Activated T-cell treated with anti-CD3 and anti-CD28 coated beads for 4 hours (primary cell): ENCODE results near the gene MYO5A.
"Not testable (repeated sequence)": the region's sequence is repeated elsewhere in the genome, so short reads cannot be mapped to it uniquely, and the experiment has no call there.

Experiments
- DNase-seq: peaks from one replicate; pipeline ENCODE4 v3.0.0-alpha.2; 2020

The MYO5A gene

DNA sequence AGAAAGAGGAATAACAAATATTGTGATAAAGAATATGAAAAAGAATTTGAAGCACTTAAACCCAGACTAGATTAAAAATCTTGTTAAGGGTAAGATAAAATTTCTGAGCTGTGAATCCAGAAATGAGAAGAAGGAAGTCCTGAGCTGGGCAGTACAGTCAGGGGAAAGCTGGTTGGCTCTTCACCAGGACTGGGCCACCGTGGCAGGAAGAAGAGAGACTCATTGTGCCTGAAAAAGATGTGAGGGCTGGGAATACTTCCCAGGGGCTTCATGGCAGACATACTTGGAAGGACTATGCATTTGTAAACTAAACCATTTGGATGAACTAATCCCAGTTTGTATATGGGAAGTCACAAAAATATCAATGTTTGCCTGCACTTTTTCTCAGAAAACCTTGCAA lies 204.6 kb downstream of the MYO5A start:
- DNase-seq = no peak

DNA sequence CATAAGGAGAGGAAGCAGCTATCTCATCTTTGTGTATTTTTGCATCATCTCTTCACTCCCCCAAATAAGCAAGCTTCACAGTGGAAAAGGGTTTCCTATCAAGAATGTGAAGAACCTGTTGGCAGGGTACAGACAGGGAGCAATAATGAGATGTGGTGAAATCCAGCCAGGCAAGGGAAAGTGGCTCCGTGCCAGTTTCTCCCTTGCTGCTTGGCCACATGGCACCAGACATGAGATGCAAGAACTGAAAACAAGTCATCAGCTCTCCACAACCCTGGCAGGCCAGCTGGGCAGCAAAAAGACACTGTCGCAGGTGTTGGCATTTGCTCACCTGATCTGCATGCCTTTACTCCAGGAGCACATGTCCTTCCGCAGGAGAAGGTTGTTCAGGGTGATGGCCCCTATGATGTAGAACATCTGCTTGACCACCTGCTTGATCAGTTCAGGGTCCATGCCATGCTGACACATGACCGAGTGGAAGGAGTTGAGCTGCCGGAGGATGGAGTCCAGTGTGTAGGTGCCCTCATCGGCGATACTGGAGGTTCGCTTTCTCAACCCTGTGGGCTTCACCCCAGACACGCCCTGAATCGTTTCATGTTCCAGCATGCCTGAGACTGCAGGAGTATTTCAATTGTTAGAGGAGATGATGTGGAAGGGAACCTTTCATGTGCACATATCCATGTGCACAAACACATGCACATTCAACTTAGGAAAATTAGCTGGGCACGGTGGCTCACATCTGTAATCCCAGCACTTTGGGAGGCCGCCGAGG lies 209.8 kb downstream of the MYO5A start:
- DNase-seq = no peak

DNA sequence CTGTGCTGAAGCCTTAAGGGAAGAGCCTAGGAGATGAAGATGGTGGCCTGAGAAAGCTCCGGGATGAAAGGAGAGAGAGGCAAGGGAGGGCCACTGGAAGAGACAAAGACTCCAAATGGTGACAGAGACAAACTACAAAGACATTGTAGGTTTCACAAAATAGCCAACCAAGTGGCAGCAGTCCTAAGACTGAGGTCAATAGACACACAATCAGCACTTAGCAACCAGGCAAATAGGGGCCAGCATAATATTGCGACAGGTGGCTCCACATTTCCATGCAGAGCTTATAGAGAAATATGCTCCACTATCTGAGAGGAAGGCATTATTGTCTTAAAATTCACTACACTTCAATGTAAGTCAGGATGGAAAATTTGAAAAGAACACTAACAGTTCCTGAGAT lies 211.0 kb downstream of the MYO5A start:
- DNase-seq = no peak

DNA sequence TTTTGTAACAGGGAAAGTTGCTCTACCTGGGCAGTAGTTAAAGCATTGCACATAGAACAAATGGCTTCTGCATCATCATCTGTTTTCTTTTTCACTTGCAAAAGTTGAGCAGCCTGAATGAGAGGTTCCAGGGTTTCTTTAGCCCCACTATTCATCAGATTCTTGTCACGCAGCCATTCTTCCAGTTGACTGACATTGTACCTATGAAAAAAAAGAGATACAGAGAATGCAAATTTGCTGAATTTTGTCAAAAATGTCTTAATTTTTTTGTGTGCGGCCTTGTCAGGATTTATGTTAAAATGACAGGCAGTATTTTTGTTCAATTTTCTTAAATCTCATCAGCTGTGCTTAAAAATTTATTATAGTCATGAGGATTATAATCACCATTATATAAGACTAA lies 211.7 kb downstream of the MYO5A start:
- DNase-seq = no peak

DNA sequence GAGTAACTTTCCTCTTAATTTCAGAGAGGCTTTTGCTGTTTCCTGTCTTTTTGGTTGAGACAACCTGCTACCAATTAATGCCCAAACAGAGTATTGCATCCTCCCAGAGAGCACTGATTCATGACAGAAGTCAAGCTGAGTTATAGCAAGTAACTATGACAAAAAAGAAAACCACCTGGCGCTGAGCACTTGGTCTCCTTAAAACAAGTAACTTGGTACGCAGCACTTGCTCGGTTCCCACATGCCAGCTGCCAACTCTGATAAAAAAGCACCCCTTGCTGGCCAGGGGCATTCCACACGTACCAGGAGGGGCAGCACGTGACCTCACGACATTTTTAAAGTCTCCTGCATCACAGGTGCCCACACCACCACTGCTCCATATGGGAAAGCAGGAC lies 219.5 kb downstream of the MYO5A start:
- no peak for DNase-seq

DNA sequence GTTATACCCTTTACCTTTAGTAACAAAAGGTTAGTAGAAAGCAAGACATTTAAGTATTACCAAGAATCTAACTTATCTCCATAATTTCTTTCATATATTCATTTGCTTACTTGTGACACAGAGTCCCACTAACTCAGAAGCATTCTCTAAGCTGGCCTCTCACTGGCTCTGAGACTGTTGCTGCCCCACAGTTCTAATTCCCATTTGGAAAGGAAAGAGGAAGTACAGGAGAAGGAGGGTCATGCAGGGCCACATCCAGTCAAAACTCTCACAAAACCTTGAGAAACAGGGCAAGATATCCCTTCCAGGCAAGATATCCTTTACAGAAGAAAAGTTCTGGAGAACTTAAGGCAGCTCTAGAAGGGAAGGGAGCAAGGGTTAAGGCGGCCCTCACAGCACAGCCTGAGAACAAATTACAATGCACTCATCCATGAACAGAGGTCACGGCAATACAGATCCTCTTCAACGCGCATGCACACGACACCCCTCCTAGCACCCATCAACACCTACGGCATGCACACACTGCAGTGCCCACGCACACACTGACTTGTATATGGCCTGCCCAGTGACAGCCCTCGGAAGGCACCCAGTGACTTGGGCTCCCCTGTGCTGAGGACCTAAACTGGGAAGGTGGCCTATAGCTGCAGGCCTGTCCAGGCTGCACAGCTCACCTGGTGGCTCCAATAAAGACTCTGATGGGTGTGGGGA lies 220.1 kb downstream of the MYO5A start:
- no peak for DNase-seq

DNA sequence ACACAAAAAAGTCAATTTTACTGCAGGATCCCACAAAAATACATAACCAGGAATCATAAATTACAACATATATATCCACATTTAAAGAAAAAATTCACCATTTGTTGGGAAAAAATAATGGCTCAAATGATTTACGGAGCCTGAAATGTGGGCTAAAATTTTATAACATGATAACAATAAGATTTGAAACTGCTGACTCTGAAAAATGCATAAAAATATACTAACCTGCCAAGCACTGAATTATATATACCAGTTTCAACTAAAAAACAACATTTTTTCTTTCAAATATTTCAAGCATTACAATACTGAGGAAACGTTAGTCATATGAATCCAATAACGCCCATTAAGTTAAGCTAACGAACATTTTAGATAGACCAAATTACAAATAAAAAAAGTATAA lies 220.8 kb downstream of the MYO5A start:
- no peak for DNase-seq

DNA sequence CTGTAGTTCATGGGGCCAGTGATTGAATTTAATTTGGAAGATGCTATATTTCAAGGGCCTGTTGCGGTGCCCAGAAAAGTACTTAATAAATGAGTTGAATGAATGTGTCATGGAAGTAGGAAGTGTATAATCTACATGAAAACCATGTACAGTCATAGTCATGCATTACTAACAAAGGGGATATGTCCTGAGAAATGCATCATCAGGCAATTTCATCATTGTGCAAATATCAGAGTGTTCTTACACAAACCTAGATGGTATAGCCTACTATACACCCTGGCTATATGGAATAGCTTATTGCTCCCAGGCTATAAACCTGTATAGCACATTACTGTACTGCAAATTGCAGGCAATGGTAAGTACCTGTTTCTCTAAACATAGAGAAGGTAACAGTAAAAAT lies 222.4 kb downstream of the MYO5A start:
- DNase-seq = no peak

DNA sequence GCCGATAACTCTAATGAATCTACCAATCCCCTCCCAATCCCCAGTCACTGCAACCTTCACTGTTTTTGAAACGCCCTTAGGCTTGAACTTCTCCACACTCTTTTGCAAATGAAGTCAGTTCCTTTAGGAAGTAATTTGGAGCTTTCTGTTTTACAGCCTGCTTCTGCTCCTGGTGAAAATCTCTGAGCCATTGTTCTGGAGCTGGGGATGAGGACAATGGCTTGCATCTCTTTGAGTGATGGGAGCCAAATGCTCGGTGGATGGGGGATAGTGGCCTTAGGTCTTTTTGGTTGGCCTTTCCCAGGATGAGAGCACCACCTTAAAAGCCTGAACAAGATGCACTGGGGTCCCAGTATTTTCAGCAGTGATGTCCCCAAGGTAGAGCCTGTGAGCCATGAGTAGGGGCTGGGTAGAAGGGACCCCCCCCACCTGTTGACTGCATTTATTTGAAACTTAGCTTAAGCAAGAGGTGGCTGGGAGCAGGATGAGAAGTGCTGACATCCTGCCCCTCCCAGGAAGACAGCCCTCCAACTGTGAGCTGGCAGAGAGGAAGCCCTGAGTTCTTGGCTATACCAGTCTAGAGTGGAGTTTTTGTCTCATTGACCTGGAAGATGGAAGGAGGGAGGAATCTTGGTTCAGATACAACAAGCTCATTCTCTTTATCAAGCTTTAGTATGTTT lies 225.4 kb downstream of the MYO5A start:
- DNase-seq = no peak

DNA sequence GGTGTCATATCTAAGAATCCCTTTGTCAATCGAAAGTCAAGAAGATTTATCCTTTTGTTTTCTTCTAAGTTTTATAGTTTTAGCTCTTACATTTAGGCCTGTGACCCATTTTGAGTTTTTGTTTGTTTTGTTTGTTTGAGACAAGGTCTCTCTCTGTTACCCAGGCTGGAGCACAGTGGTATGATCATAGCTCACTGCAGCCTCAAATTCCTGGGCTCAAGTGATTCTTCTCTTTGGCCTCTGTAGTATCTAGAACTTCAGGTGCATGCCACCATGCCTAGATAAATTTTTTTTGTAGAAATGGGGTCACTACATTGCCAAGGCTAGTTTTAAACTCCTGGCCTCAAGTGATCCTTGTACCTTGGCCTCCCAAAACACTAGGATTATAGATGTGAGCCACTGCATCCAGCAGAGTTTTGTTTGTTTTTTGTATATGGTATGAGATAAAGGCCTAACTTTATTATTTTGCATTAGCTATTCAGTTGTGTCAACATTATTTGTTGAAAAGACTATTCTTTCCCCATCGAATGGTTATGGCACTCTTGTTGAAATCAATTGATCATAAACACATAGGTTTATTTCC lies 227.3 kb downstream of the MYO5A start:
- DNase-seq = no peak

DNA sequence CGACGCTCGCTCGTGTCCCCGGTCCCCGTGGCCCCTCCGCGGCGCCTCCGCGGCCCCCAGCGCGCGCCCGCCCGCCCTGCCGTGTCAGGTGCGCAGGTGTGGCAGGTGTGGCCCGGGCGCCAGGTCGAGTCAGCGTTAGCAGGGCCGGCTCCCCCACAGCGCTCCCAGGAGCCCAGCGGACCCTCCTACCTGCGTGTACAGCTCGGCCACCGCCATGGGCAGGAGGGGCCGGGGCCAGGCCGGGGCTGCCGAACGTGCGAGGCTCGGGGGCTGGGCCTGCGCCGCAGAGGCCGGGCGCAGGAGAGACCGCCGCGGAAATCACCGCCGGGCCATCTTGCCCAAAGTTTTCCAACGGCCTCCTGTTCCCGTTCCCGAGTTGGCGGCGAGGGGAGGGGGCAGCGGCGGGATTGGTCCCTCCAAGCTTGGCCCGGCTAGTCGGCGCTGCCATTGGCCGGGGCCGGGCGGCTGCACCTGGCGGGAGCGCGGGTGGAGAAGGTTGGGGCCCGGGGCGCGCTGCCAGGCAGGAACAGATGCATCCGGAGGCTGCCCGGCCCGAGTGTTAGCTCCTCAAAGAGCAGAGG lies 233.2 kb downstream of the MYO5A start, which contains the start of gene MYO5C:
Gene MYO5C (minus strand): TSS at position 384 of the 581 bp plus-strand sequence. CDS start 168 bp downstream, at position 216.
- DNase-seq = no peak

DNA sequence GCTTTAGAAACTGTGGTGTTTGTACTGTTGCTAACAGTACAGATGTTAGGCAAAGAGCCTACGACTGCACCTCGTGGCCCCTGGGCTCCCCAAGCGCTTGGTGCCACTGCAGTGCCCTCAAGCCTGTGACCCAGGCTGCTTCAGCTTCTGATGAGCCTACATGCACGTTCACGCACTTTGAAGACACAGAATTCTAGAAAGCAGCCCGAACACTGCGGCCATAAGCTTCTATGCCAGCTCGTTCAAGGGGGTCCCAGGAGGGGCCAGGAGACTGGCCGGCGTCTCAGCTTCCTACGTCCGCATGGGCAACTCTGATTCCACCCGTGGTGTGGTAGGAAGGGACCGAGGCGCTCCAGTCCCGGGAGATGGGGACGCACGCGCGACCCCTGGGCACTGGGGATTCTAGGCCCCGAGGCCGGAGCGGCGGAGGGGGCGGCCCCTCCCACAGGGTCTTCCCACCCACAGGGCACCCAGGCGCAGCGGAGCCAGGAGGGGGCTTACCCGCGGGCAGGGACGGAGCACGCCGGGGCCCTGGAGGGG lies 233.7 kb downstream of the MYO5A start:
- DNase-seq = no peak

DNA sequence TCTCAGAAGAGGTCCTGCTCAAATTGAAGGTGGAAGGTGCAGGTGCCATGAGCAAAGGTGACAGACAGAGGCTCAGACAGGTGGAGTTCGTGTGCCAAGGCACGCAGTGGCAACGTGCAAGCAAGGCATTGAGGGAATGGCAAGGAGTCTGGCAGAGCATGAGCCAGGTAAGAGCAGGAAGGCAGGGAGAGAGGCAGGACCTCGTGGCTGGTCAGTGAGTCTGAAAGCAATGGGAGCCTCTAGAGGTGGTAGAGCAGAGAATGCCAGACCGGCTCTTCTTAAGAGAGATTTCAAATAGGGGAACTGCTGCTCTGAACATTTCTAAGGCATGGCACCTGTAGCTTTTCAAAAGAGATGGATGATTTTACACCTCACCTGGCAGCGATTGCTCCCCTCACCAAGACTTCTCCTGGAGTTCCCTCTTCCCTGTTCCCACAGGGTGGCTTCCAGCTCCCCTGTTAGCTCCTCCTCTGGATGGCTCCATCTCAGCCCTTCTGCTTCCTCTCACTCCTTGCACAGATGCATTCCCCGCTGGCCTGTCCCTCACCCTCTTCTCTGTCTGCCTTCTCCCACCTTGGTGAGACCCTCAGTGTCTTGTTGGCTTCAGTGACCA lies 235.8 kb downstream of the MYO5A start:
- DNase-seq = no peak

DNA sequence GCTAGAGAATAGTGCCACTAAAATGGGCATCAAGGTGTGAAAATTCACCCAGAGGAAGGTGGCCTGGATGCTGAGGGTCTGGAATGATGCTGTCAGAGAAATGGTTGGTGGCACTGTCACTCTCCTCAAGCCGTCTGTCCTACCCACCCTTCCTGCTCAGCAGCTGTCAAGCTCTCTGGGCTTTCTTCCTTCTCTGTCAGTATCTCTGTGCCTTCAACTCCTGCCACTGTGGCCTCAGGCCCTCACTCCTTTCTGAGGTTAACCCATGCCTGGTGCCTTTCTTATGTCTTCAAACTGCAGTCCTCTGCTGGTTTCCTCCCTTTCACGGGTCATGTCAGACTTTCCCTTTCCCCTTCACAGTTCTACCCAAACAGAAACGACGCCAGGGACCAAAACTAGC lies 237.5 kb downstream of the MYO5A start:
- no peak for DNase-seq

DNA sequence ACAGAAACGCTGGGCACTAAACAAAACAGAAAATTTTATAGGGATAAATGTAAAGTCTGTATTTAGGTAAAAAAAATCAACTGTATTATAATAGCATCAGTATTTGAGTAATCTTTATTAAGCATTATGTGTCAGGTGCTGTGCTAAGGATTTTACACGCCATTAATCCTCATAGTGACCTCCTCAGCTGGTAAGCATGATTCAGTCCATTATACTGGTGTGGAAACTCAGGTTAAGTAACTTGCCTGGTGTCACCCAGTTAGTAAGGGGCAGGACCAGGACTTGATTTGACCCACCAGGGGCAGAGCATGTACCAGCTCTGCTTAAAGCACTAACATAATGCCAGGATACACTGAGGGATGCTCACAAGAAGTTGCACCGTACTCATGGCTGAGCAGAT lies 237.9 kb downstream of the MYO5A start:
- DNase-seq = no peak

DNA sequence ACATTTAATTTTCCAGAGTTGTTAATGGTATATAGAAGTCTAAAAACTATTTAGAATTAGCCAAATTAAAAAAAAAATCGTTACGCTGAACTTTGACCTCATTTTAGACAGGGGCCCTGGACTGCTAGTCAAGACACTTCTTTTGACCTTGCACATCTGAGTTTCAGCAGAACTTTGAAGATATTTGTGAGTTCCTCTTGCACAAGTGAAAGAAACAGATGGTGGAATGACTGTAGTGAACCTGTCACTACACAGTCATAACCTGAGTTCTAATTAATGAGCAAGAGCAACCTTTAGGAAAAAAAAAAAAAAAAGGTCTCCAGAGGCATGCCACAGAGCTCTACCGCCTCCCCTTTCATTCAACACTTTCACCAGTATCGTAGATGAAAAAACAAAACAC lies 238.4 kb downstream of the MYO5A start:
- no peak for DNase-seq

DNA sequence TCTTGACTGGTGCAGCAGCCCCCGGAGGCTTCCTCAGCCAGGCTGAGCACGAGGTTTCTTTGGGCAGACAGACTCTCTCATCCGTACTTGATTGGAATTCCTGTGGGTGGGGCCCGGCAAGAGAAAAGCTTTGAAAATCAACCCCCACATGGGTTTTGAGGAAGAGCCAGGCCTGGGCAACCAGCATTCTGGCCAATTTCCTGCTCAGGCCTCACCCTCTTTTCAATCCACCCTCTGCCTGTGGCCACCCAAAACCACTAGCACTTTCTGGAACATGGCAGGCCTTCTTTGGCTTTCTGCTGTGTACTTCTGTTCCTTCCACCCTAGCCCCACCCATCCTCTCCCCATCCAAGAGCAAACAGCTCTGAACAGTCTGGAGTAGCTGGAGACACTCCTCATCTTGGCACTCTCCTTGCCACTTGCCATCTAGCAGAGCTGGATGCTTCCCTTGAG lies 239.0 kb downstream of the MYO5A start:
- DNase-seq = no peak

DNA sequence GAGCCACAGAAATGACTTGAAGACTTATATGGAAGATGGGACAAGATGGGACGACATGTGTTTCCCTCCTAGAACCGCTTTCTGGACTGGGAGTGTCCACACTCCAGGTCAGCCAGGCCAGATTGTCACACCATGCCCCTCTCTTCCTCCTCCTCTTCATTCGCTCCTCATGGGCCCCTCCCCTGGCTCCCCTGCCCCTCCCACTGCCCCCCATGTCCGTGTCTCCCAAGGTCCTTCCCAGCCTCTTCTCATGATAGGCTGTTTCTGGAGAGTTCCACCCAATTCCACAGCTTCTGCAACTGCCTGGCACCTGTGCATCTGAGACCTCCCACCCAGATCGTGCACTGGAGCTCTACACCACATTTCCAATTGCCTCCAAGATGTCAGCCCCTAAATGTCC lies 239.7 kb downstream of the MYO5A start:
- no peak for DNase-seq

DNA sequence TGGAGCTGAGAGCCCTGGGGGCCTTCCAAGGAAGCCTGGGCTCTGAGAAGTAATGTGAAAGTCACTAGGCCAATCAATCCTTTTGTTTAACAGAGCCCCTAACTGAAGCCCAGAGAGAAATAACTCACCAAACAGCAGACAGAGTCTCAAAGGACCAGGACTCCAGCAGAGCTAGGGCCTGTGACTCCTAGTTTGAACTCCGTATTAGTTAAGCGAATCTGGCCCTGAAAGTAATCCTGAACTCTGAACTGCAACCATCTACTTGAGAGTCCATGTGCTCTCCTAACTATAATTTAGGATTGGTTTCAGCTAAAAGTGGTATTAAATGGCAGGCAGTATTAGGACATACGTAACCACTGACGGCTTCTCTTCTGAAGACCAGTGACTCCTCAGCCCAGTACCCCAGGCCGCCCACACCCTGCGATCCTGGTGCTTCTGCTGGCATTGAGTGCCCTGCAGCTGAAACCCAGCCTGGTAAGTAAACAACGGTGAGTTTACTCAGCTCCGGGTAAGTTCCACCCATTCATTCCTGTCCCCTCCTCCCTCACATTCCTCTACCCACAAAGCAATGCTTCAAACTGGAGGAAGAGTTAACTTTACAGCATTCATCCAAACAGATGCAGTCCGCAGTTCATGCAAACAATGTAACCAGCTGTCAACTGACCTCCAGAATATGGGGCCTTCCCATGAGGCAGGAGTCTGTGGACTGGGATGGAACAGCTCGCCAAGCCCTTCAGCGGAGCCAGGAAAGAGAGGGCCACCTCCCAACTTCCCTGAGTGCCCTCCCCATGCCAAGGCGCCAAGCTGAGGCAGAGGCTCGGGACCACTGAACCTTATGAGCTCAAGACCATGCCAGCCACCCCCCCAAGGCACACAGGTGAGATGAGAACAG lies 240.4 kb downstream of the MYO5A start:
- no peak for DNase-seq

DNA sequence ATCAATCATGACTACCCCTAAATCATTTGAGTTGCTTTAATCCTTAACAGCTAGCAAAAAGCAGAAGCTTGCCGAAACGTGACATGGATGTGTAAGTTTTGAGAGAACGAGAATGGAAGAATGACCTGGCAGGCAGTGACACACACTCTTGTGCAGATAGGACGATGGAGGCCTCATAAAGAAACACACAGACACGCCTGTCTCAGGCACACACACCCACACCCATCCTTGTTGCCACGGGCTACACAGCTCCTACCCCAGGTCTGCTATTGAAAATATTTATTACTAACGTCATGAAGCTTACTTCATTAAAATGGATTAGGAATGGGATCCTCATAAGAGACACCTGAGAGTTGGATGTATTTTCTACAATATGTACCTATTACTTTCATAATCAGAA lies 241.6 kb downstream of the MYO5A start:
- DNase-seq = no peak

DNA sequence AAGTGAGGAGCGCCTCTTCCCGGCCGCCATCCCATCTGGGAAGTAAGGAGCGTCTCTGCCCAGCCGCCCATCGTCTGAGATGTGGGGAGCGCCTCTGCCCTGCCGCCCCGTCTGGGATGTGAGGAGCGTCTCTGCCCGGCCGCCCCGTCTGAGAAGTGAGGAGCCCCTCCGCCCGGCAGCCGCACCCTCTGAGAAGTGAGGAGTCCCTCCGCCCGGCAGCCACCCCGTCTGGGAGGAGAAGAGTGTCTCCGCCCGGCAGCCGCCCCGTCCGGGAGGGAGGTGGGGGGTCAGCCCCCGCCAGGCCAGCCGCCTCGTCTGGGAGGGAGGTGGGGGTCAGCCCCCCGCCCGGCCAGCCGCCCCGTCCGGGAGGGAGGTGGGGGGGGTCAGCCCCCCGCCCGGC lies 242.7 kb downstream of the MYO5A start:
- DNase-seq = not testable (repeated sequence)
